GM04503 (cell line): ENCODE results near the gene GPR31.

ENCODE experiments used
- DNase-seq: peaks from one replicate; pipeline ENCODE4 v3.0.0-alpha.2; 2012; ENCODE audit warnings: low read depth

Gene GPR31

DNA sequence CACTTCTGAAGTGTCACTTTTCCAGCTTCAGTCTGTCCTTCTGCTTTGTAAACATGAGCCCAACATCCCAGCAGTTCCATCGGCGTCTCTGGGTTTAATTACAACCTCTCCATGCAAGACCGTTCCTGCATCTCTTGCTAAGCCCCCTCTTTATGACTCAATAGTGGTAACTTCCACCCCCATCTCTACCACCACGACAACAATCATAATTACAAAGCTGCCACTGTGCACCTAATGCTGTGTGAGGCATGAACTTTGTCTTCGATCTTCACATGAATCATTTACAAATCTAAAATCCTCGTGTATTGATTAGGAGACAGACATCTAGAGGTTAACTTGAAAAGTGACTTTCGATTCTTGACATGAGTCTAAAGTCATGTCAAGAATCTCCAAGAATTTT, 39.8 kb downstream of the GPR31 start:
- no peak for DNase-seq

- no peak for DNase-seq
These were observed 40.9 kb downstream of the GPR31 start for GRCh38 chr6:167116838-167117228.

DNA sequence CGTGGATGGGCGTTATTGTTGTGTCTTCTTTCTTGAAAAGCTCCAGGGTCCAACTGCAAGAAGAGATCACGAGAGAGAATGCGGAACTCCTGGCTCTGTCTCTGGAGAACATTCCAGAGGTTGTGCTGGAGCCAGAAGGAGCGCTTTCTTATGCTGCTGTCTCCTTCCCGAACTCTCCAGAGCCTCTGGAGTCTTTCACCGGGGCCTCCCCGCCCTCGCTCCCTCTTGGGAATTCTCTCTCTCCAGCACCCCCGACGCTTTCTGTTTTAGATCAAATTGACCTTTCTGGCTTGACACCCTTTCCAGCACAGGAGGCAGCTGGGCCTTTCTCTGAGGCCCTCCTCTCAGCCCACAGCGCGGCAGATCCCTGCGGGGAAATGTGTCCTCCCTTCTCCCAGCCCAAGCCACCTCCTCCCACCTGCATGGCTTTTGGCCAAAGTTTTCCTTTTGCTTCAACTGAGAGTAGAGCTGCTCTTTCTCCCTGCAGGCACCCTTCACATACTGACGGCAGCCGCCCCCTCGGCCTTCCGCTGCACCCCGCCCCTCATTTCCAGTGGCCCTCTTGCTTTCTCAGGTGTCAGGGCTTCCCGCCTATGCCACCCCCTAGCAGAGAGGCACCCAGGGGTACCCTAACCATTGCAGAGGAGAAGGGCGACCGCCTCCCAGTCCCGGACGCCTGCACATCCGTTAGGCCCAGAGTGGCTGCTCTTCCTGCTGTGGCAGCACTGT, 41.5 kb downstream of the GPR31 start:
- DNase-seq, result no peak

DNA sequence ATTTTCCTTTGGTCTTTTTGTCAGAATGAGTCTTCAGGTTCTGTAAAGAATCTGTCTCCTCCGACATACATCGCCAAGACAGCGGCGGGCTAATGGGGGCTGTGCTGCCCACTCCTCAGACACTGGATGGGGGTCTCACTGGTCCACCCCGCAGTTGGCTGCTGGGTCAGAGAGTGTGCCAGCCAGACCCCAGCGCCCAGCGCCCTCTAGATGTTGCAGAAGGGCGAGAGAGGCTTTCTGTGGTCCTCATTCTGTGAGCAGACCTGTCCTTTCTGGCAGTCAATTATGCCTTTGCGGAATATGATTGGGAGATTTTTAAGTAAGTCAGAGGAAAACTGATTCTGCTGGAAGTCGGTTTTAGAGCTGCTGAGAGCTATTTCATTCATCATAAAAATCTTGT, 42.7 kb downstream of the GPR31 start:
- no peak for DNase-seq

GRCh38 chr6:167113935-167114910, 43.6 kb downstream of the GPR31 start:
- DNase-seq, result no peak

- no peak for DNase-seq
These were observed 44.6 kb downstream of the GPR31 start for GRCh38 chr6:167113047-167113754.

DNA sequence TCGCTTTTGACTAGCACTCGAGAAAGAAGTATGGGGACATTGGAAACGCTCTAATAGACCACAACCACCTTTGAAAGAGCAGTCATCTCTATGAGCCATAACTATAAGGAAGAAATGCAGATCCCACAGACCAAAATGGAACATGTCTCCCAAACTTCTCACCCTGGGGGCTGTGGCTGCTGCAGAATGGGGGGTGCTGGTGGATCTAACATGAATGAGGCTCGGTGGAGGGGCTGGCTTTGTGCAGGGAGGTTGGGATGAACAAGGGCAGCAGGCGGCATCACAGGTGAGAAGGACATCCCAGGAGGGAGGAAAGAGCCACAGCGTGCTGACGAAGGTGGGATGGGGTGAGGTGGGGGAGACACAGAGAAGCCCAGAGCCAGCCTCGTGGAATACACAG, 45.4 kb downstream of the GPR31 start:
- no peak for DNase-seq

- DNase-seq, result no peak
These were observed 46.2 kb downstream of the GPR31 start for GRCh38 chr6:167111597-167111996.

DNA sequence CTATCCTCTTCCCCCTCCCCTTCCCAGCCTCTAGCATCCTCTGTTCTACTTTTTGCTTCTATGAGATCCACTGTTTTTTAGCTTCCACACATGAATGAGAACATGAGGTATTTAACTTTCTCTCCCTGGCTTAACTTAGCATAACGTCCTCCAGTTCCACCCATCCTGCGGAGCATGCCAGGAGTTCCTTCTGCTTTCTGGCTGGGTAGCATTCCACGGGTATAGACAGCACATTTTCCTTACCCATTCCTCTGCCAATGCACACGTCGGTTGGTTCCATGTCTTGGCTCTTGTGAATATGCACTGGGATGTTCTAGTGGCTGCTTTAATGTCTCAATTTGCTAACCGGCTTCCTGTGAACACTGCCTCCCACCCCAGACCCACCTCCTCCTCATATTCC, 48.1 kb downstream of the GPR31 start:
- DNase-seq, result no peak

GRCh38 chr6:167108278-167108677, 49.5 kb downstream of the GPR31 start:
- DNase-seq, result no peak

DNA sequence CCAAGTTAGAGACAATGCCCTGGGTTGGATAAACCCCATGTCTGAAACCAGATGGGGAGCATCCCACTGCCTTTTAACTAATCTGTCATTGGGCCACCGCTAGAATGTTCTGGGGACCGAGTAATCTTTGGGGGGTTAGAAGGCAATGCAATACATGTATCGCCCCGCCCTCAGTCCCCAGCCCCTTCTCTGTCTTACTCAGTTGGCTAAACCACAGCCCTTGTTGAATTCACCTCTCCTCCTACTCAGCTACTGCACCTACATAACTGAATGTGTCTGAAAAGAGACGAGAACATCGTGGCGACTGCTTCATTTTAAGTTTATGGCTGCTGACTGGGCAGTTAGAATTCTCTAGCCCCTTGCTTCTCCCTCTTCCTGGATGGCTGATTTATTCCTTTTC, 50.0 kb downstream of the GPR31 start:
- no peak for DNase-seq

DNA sequence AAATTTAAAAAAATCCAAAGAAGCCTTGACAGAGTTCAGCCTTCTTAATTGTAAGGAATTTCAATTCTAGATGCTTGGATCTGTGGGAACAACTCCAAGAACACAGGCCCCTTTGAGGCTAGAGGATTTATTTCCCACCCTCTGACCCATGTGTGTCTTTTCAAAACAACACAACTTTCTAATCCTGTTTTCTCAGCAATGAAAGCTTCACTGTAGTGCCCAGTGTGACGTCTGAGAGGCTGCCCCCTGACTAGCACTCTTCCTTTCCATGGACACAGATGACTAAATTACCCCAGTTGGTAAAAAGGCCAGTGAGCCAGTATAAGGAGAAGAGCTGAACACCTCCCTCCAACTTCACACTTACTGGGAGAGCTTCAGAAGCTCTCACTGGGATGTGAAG, 51.4 kb downstream of the GPR31 start:
- no peak for DNase-seq
